B cell (primary cell): ENCODE measurements around the gene NOL4L. TPM values are rescaled to one million over a fixed set of nuclear protein-coding genes. Genes with fewer than 3 reads are reported as not detected.

Experiments used
- ATAC-seq: fragments of 200-7000 bp; cut with Tn5 transposase; one replicate; pipeline ENCODE4 v1.10.0; 2021; ENCODE audit warnings: low read depth, mild to moderate bottlenecking, moderate number of reproducible peaks, moderate library complexity
- CTCF ChIA-PET: fragments of 350-600 bp; sonication (Branson Sonifier 250); formaldehyde crosslinking; loops from one replicate; lab custom pipeline; 2021; ENCODE audit warnings: antibody characterized with exemption, inconsistent platforms; lab: Charles Lee
- POLR2A ChIA-PET: fragments of 350-600 bp; sonication (Branson Sonifier 250); formaldehyde crosslinking; loops from one replicate; lab custom pipeline; 2021; ENCODE audit warnings: antibody characterized with exemption; lab: Charles Lee
- DNase-seq: peaks from one replicate; pipeline ENCODE4 v3.0.0; 2013
- H2AFZ ChIP-seq: 2 replicates; pipeline ENCODE4 v1.6.1; 2012; ENCODE audit warnings: mild to moderate bottlenecking, low read depth, low read length; ENCODE audit not compliant: insufficient read depth, poor library complexity, severe bottlenecking
- H3K27ac ChIP-seq, 2 donors: 1 replicate in 1 of 2; 2 replicates in 1 of 2; pipeline ENCODE4 v1.5.1; 2012 to 2013; ENCODE audit warnings: low read length in 2 of 2, mild to moderate bottlenecking in 2 of 2, moderate library complexity in 1 of 2
- H3K27me3 ChIP-seq, 4 experiments: fragments of 200-600 bp in 1 of 4; sonication (generic) in 1 of 4; replicated peaks in 1 of 4; 1 replicate in 2 of 4; 2 replicates in 2 of 4; pipeline versions ENCODE4 v1.6.1 to v1.7.0; 2013 to 2016; ENCODE audit warnings: low read length in 3 of 4, mild to moderate bottlenecking in 2 of 4, mixed read lengths in 1 of 4, moderate library complexity in 1 of 4; ENCODE audit not compliant: insufficient read depth in 4 of 4, control insufficient read depth in 3 of 4; ENCODE audit errors: control extremely low read depth in 1 of 4
- H3K36me3 ChIP-seq, 2 experiments: replicated peaks in 1 of 2; 1 replicate in 1 of 2; 2 replicates in 1 of 2; pipeline versions ENCODE4 v1.6.1 to v1.7.1; 2013; ENCODE audit warnings: low read length in 1 of 2; ENCODE audit not compliant: insufficient read depth in 2 of 2, control insufficient read depth in 1 of 2; ENCODE audit errors: control extremely low read depth in 1 of 2, extremely low read depth in 1 of 2
- H3K4me1 ChIP-seq, 2 donors: fragments of 200-600 bp in 1 of 2; sonication (generic) in 1 of 2; 1 replicate in 1 of 2; 2 replicates in 1 of 2; pipeline versions ENCODE4 v1.5.1 to v1.6.1; 2013 to 2017; ENCODE audit warnings: low read length in 2 of 2; ENCODE audit not compliant: control insufficient read depth in 2 of 2, insufficient read depth in 2 of 2
- H3K4me2 ChIP-seq: replicated peaks from 2 replicates; pipeline ENCODE3; 2012; ENCODE audit warnings: mild to moderate bottlenecking, low read depth, low read length; ENCODE audit not compliant: poor library complexity, severe bottlenecking
- H3K4me3 ChIP-seq, 5 experiments: fragments of 200-600 bp in 1 of 5; sonication (generic) in 1 of 5; 1 replicate in 3 of 5; 2 replicates in 2 of 5; pipeline versions ENCODE4 v1.5.1 to v1.7.0; 2011 to 2016; ENCODE audit warnings: low read length in 4 of 5, mild to moderate bottlenecking in 4 of 5, low read depth in 2 of 5, control low read depth in 1 of 5, moderate library complexity in 1 of 5; ENCODE audit not compliant: insufficient read depth in 1 of 5; ENCODE audit errors: control extremely low read depth in 1 of 5, extremely low read depth in 1 of 5
- H3K79me2 ChIP-seq: fragments of 200-600 bp; sonication (generic); one replicate; pipeline ENCODE4 v1.6.0; 2016; ENCODE audit warnings: low read length; ENCODE audit not compliant: control insufficient read depth, insufficient read depth
- H3K9ac ChIP-seq: fragments of 200-600 bp; sonication (generic); 2 replicates; pipeline ENCODE4 v1.6.1; 2017; ENCODE audit warnings: mild to moderate bottlenecking, low read length, moderate library complexity
- H3K9me3 ChIP-seq, 3 donors: one replicate each; pipeline versions ENCODE4 v1.6.1 to v1.7.1; 2013; ENCODE audit warnings: low read length in 2 of 3; ENCODE audit not compliant: control insufficient read depth in 2 of 3, insufficient read depth in 1 of 3; ENCODE audit errors: control extremely low read depth in 1 of 3
- H4K20me1 ChIP-seq: 2 replicates; pipeline ENCODE4 v1.6.0; 2012; ENCODE audit warnings: mild to moderate bottlenecking, low read length; ENCODE audit not compliant: insufficient read depth, control insufficient read depth, poor library complexity, severe bottlenecking
- H3K27ac Mint-ChIP-seq: one replicate; pipeline ENCODE4 v1.8.0; 2021; ENCODE audit warnings: mixed read lengths
- H3K27me3 Mint-ChIP-seq: one replicate; pipeline ENCODE4 v1.8.0; 2021; ENCODE audit warnings: mixed read lengths
- H3K4me1 Mint-ChIP-seq: one replicate; pipeline ENCODE4 v1.8.0; 2021; ENCODE audit warnings: mixed read lengths
- H3K4me3 Mint-ChIP-seq: one replicate; pipeline ENCODE4 v1.8.0; 2021; ENCODE audit warnings: mixed read lengths
- H3K9me3 Mint-ChIP-seq: one replicate; pipeline ENCODE4 v1.8.0; 2022; ENCODE audit warnings: mixed read lengths; ENCODE audit not compliant: insufficient read depth
- CTCF ChIP-seq: fragments of 200-600 bp; IDR thresholded peaks from one replicate; pipeline ENCODE4 v1.8.0; 2022; ENCODE audit warnings: antibody characterized with exemption, mild to moderate bottlenecking
- EZH2 ChIP-seq: IDR thresholded peaks from 2 replicates; pipeline ENCODE4 v1.6.1; 2012; ENCODE audit warnings: borderline replicate concordance, low read depth, mild to moderate bottlenecking, moderate library complexity, low read length; ENCODE audit not compliant: insufficient read depth, poor library complexity, severe bottlenecking
- WGBS: methylation state at CpG from one replicate; pipeline ENCODE4 v1.1.5; 2013; ENCODE audit warnings: missing lambda C conversion rate; ENCODE audit not compliant: insufficient coverage; 5-methylcytosine and 5-hydroxymethylcytosine counted together
- intact Hi-C: fragments of 100-400 bp; cut with micrococcal nuclease; formaldehyde crosslinking; loops from one replicate; pipeline ENCODE4 v1.10.0; 2022
- polyA plus RNA-seq: library from polyadenylated mRNA; depleted of rRNA; stranded (reverse); fragments of >200 nt; gene quantifications from 2 replicates; pipeline ENCODE4 v1.2.3, GENCODE V29; 2012
- total RNA-seq, 2 donors: library from RNA; stranded (reverse); fragments of 120-200 nt in 1 of 2; gene quantifications; 1 replicate in 1 of 2; 2 replicates in 1 of 2; pipeline versions ENCODE4 v1.2.3 to v1.2.4, GENCODE V29; 2013 to 2022

NOL4L gene
- total and polyA plus RNA-seq, 2 donors (not counting 1 experiment from before 2014, with no cell fraction given): 6.5 to 7.9 TPM

DNA sequence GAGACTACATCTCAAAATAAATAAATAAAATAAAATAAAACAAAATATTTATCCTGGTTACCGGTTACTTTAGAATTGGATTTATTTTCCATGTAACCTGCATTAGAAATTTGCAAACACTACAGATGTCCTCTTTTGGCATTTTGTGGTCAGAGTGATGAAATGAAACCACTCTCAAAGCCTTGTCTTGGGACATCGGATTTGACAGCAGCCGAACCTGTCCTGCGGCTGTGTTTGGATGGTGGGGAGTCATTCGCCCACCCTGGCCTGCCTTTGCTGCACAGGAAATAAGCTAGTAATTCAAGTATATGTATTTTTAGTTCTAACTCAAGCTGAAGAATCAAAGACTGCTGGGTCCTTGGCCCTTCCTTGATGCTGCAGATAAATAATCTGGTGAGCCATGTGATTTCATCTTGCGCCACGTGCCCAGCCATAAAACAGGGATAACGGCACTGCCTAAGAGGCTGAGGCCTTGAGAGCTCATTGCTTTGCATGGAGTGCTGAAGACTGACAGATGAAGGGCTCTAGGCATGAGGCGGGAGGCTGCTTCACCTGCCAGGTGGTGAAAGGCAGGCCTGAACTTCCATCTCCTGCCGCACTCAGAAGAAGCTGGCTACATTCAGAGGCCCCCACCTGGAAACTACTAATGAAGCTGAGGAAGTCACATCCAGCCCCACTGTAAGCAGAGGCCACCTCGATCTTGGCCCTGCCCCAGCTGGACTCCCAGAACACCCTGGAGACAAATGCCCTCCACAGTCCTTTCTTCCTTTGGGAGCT, 76.9 kb downstream of the NOL4L start:
- no peaks in the 10 kb centered on the region for H3K79me2 ChIP-seq
- peak overlapping the region; percentile 50 for H2AFZ ChIP-seq
- H4K20me1 ChIP-seq: no peaks in the 10 kb centered on the region
- H3K27ac ChIP-seq: peak overlapping the region in 1 of 2 donors; percentile 43
- ChIA-PET POLR2A (no interaction called here), CTCF (interaction anchor here (1.7 to 2.3 kb wide), 2 partner anchors 14 to 18 kb away, joined by 3 to 13 read pairs; no protein-coding TSS in a partner anchor)
- ATAC-seq: no peak
- no peaks in the 10 kb centered on the region for H3K27me3 ChIP-seq
- H3K36me3 ChIP-seq: peaks cover 0 to 2% of the 10 kb centered on the region in 2 experiments
- H3K9me3 ChIP-seq: no peaks in the 10 kb centered on the region
- Mint-ChIP-seq H3K27ac (peak overlapping the region; percentile 80), H3K27me3 (no peaks in the 10 kb centered on the region), H3K9me3 (no peaks in the 10 kb centered on the region), H3K4me1 (peaks cover 36% of the 10 kb centered on the region), H3K4me3 (no peak overlapping the region)
- intact Hi-C loops: no loop called here
- peaks cover 33 to 34% of the 10 kb centered on the region in 2 donors for H3K4me1 ChIP-seq
- no peak overlapping the region for H3K4me3 ChIP-seq
- no peak for TF ChIP-seq EZH2
- no peak for TF ChIP-seq CTCF
- no peak for DNase-seq
- H3K9ac ChIP-seq: no peak overlapping the region
- 49% methylated on average over 10 of the region's 11 CpGs for whole genome bisulfite sequencing
- H3K4me2 ChIP-seq: no peak overlapping the region

GRCh38 chr20:32506721-32507120, 78.4 kb downstream of the NOL4L start:
- intact Hi-C loops: no loop called here
- peaks cover 0 to 2% of the 10 kb centered on the region in 2 experiments for H3K36me3 ChIP-seq
- ChIA-PET POLR2A (no interaction called here), CTCF (no interaction called here)
- H3K4me2 ChIP-seq: no peak overlapping the region
- H2AFZ ChIP-seq: no peak overlapping the region
- no peak overlapping the region for H3K4me3 ChIP-seq
- ATAC-seq (no peak), DNase-seq (no peak)
- H4K20me1 ChIP-seq: no peaks in the 10 kb centered on the region
- no peak overlapping the region for H3K27ac ChIP-seq
- H3K27me3 ChIP-seq: no peaks in the 10 kb centered on the region
- H3K4me1 ChIP-seq: peaks cover 33 to 34% of the 10 kb centered on the region in 2 donors
- no peaks in the 10 kb centered on the region for H3K79me2 ChIP-seq
- no peak overlapping the region for H3K9ac ChIP-seq
- H3K9me3 Mint-ChIP-seq: no peaks in the 10 kb centered on the region
- H3K4me1 Mint-ChIP-seq: peaks cover 33% of the 10 kb centered on the region
- H3K27ac Mint-ChIP-seq: peak overlapping the region; percentile 10
- H3K27me3 Mint-ChIP-seq: no peaks in the 10 kb centered on the region
- no CpG with 5 or more reads among the region's 3 CpGs for WGBS
- no peaks in the 10 kb centered on the region for H3K9me3 ChIP-seq
- no peak overlapping the region for H3K4me3 Mint-ChIP-seq
- TF ChIP-seq CTCF (no peak), EZH2 (no peak)
